WTC11 (cell line): Measurements from ENCODE around the gene GSTT2B. TPM values are rescaled to one million over a fixed set of nuclear protein-coding genes. Genes with fewer than 3 reads are reported as not detected.

Source experiments
- ATAC-seq: fragments of 200-7000 bp; cut with Tn5 transposase; 2 replicates; pipeline ENCODE4 v1.10.0; 2021; ENCODE audit warnings: mild to moderate bottlenecking, moderate library complexity
- CTCF ChIA-PET: fragments of 300-600 bp; sonication (Branson Sonifier 250); formaldehyde crosslinking; loops from one replicate; lab custom pipeline; 2021; ENCODE audit warnings: antibody characterized with exemption; lab: Charles Lee
- POLR2A ChIA-PET: fragments of 350-600 bp; sonication (Branson Sonifier 250); formaldehyde crosslinking; loops from one replicate; lab custom pipeline; 2021; ENCODE audit warnings: antibody characterized with exemption; lab: Charles Lee
- DNase-seq: peaks from one replicate; pipeline ENCODE4 v3.0.0; 2021; ENCODE audit warnings: low spot score
- H3K27ac Mint-ChIP-seq: 2 replicates; pipeline ENCODE4 v1.8.0; 2021; ENCODE audit warnings: mixed read lengths
- H3K27me3 Mint-ChIP-seq: 2 replicates; pipeline ENCODE4 v1.8.0; 2021; ENCODE audit warnings: low read depth, mild to moderate bottlenecking, moderate library complexity, mixed read lengths
- H3K36me3 Mint-ChIP-seq: 2 replicates; pipeline ENCODE4 v1.8.0; 2021; ENCODE audit warnings: mixed read lengths
- H3K4me1 Mint-ChIP-seq: 2 replicates; pipeline ENCODE4 v1.8.0; 2022; ENCODE audit warnings: mixed read lengths
- H3K4me3 Mint-ChIP-seq: 2 replicates; pipeline ENCODE4 v1.8.0; 2021; ENCODE audit warnings: mild to moderate bottlenecking, moderate library complexity, mixed read lengths
- H3K9me3 Mint-ChIP-seq: 2 replicates; pipeline ENCODE4 v1.8.0; 2021; ENCODE audit warnings: mixed read lengths
- ELF4 ChIP-seq: sonication (generic); formaldehyde crosslinking; IDR thresholded peaks from 2 replicates; pipeline ENCODE4 v1.8.1; 2022; ENCODE audit warnings: low read depth, mild to moderate bottlenecking, moderate library complexity, missing genetic modification reagents
- FOXP4 ChIP-seq: sonication (generic); formaldehyde crosslinking; IDR thresholded peaks from 2 replicates; pipeline ENCODE4 v1.8.0; 2022; ENCODE audit warnings: mild to moderate bottlenecking, missing genetic modification reagents
- MYBL2 ChIP-seq: sonication (generic); formaldehyde crosslinking; IDR thresholded peaks from 2 replicates; pipeline ENCODE4 v1.8.1; 2023; ENCODE audit warnings: mild to moderate bottlenecking, moderate library complexity, missing genetic modification reagents
- NFATC4 ChIP-seq: fragments of 250-450 bp; sonication (Bioruptor Pico); IDR thresholded peaks from 2 replicates; pipeline ENCODE4 v1.9.0; 2021; ENCODE audit warnings: mild to moderate bottlenecking
- NR1H2 ChIP-seq: sonication (generic); formaldehyde crosslinking; IDR thresholded peaks from 2 replicates; pipeline ENCODE4 v1.9.0; 2021; ENCODE audit warnings: mild to moderate bottlenecking, moderate library complexity, missing genetic modification reagents
- PREB ChIP-seq: sonication (generic); formaldehyde crosslinking; IDR thresholded peaks from 2 replicates; pipeline ENCODE4 v1.8.1; 2022; ENCODE audit warnings: mild to moderate bottlenecking, missing genetic modification reagents, moderate library complexity, borderline replicate concordance
- RELA ChIP-seq: sonication (generic); formaldehyde crosslinking; IDR thresholded peaks from 2 replicates; pipeline ENCODE4 v1.8.1; 2022; ENCODE audit warnings: missing genetic modification reagents, mild to moderate bottlenecking, borderline replicate concordance
- SOX15 ChIP-seq: fragments of 250-450 bp; sonication (Bioruptor Pico); IDR thresholded peaks from 2 replicates; pipeline ENCODE4 v1.9.0; 2021; ENCODE audit warnings: mild to moderate bottlenecking
- TEAD4 ChIP-seq: sonication (generic); formaldehyde crosslinking; IDR thresholded peaks from 2 replicates; pipeline ENCODE4 v1.8.0; 2022; ENCODE audit warnings: mild to moderate bottlenecking, missing genetic modification reagents
- USF1 ChIP-seq: sonication (generic); formaldehyde crosslinking; IDR thresholded peaks from 2 replicates; pipeline ENCODE4 v1.8.0; 2022; ENCODE audit warnings: mild to moderate bottlenecking, missing genetic modification reagents
- ZBTB43 ChIP-seq: sonication (generic); formaldehyde crosslinking; IDR thresholded peaks from 2 replicates; pipeline ENCODE4 v1.8.1; 2023; ENCODE audit warnings: mild to moderate bottlenecking, missing genetic modification reagents
- ZNF317 ChIP-seq: sonication (generic); formaldehyde crosslinking; IDR thresholded peaks from 2 replicates; pipeline ENCODE4 v1.8.1; 2023; ENCODE audit warnings: low read depth, mild to moderate bottlenecking, moderate library complexity, missing genetic modification reagents, borderline replicate concordance
- ZNF425 ChIP-seq: fragments of 250-450 bp; sonication (Bioruptor Pico); conservative IDR thresholded peaks from 2 replicates; pipeline ENCODE4 v1.9.0; 2021; ENCODE audit warnings: mild to moderate bottlenecking
- ZNF512 ChIP-seq: sonication (generic); formaldehyde crosslinking; IDR thresholded peaks from 2 replicates; pipeline ENCODE4 v1.8.1; 2022; ENCODE audit warnings: missing genetic modification reagents, borderline replicate concordance
- ZNF532 ChIP-seq: fragments of 250-450 bp; sonication (Bioruptor Pico); IDR thresholded peaks from 2 replicates; pipeline ENCODE4 v1.9.0; 2021; ENCODE audit warnings: mild to moderate bottlenecking, borderline replicate concordance
- total RNA-seq: library from RNA; stranded (reverse); gene quantifications from 3 replicates; pipeline ENCODE4 v1.2.3, GENCODE V29; 2021

GSTT2B gene
- total RNA-seq, 1 experiment from 2014 or later: 16.6 TPM

GRCh38 chr22:24006914-24007214, 45.9 kb upstream of the GSTT2B start (continued):
- TF ChIP-seq ZNF532 (CRISPR knock-in tag) (no peak), ZNF425 (CRISPR knock-in tag) (no peak), PREB (CRISPR knock-in tag) (no peak), ZNF317 (CRISPR knock-in tag) (no peak), ZBTB43 (no peak)

GRCh38 chr22:24006207-24006913, 45.4 kb upstream of the GSTT2B start:
- TF ChIP-seq ZNF317 (CRISPR knock-in tag): no peak
- TF ChIP-seq, all 79 proteins: peak for 0
- Mint-ChIP-seq H3K27me3 (peaks cover 23% of the 10 kb centered on the region), H3K4me3 (no peak overlapping the region), H3K4me1 (peaks cover 2% of the 10 kb centered on the region), H3K9me3 (peaks cover 5% of the 10 kb centered on the region), H3K27ac (no peak overlapping the region), H3K36me3 (no peaks in the 10 kb centered on the region)
- ATAC-seq (no peak), DNase-seq (no peak)
- POLR2A ChIA-PET: interaction anchor here (0.6 kb wide), 1 partner anchor 13 kb away, joined by 5 read pairs; no protein-coding TSS in a partner anchor
- CTCF ChIA-PET: interaction anchor here (1.0 to 1.3 kb wide), 2 partner anchors 56 to 225 kb away, joined by 3 to 4 read pairs; no protein-coding TSS in a partner anchor

GRCh38 chr22:24005201-24005600, 44.2 kb upstream of the GSTT2B start, which contains the start of gene GSTT4:
Gene GSTT4, minus strand, starts transcription at chr22:24005453. Its CDS starts 97 bp downstream, at chr22:24005356.
- CTCF ChIA-PET: interaction anchor here (1.3 kb wide), 1 partner anchor 226 kb away, joined by 3 read pairs; no protein-coding TSS in a partner anchor
- ATAC-seq: no peak
- H3K36me3 Mint-ChIP-seq: no peaks in the 10 kb centered on the region
- TF ChIP-seq ZNF512: no peak
- no peak for TF ChIP-seq ELF4 (CRISPR knock-in tag)
- no peak for TF ChIP-seq RELA (CRISPR knock-in tag)
- no peak for TF ChIP-seq USF1 (CRISPR knock-in tag)
- TF ChIP-seq NR1H2: no peak
- TF ChIP-seq NFATC4 (CRISPR knock-in tag): no peak
- no peak for TF ChIP-seq FOXP4 (CRISPR knock-in tag)
- TF ChIP-seq SOX15 (CRISPR knock-in tag): no peak
- TF ChIP-seq MYBL2: no peak
- no peak for TF ChIP-seq TEAD4 (CRISPR knock-in tag)
- TF ChIP-seq, all 79 proteins: peak for 0
- peaks cover 5% of the 10 kb centered on the region for H3K4me1 Mint-ChIP-seq
- peaks cover 5% of the 10 kb centered on the region for H3K9me3 Mint-ChIP-seq
- POLR2A ChIA-PET: no interaction called here
- peaks cover 21% of the 10 kb centered on the region for H3K27me3 Mint-ChIP-seq
- no peak within 1 kb of the TSS for H3K27ac Mint-ChIP-seq
- no peak for DNase-seq
- no peak within 1 kb of the TSS for H3K4me3 Mint-ChIP-seq
